ENCODE measurements around the gene TUBB8B.
"Not testable (repeated sequence)": the region's sequence is repeated elsewhere in the genome, so short reads cannot be mapped to it uniquely, and the experiment has no call there.

TUBB8B gene

GRCh38 chr18:49176-49665 lies at the start of gene TUBB8B:
TSS of gene TUBB8B (minus strand) at chr18:49615. CDS start at chr18:49557, 58 bp downstream.
- not testable (repeated sequence) for DNase-seq

- not testable (repeated sequence) for DNase-seq
Observed at GRCh38 chr18:97252-97914, 48.0 kb upstream of the TUBB8B start.

- not testable (repeated sequence) for DNase-seq
Observed at GRCh38 chr18:96767-97131, 47.3 kb upstream of the TUBB8B start.

DNA sequence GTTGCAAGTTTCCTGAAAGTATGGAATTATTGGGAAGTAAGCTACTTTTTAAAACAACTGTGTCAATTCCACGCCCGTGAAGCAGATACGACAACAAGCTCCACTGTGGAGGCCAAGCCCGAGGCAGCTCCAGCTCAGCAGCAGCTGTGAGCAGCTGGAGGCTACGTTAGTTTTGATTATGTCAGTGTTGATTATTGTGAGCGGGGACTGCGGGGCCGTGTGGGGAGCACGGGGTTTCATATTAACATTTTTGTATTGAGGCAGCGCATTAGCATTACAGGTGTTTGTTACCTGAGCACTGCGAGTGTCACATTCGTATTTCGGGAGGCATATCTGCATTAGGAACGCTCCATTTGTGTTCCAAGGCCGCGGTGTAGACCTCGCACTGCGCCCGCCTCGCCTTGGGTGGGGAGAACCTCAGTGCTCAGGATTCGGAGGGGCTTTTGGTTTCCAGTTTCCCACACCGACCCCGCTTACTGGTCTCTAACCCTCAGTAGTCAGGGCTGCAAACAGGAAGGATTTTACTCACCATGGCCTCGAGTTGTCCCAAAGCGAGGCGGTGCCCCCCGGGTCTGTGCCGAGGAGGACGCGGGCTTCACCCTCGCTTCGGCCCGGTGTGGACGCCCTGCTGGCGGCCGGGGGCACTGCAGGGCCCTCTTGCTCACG lies 46.8 kb upstream of the TUBB8B start:
- peak; percentile 23 for DNase-seq

GRCh38 chr18:95580-95979 lies 46.2 kb upstream of the TUBB8B start:
- not testable (repeated sequence) for DNase-seq

DNA sequence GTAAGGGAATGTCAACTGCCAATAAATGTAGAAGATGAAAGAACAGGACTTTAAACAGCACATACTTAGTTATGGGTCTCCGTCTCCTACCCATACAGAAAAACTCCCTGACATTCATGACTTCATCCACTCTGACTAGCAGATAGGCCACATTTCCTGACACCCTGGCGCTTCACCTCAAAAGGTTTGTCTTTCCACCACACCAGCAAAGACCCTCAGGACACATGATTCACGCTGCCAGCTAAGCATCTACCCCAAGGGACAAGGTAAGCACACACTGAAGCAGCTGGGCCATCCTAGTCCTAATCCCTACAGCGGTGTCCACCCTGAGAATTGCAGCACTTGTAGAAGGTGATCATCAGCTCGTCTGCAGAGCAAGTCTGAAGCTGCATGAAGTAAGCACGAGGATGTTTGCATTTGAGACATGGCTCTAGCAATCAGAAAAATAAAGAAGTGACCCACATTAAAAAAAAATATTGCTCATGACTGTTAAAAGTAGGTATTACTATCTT lies 44.5 kb upstream of the TUBB8B start:
- not testable (repeated sequence) for DNase-seq

GRCh38 chr18:91561-91960 lies 42.1 kb upstream of the TUBB8B start:
- DNase-seq: not testable (repeated sequence)

DNA sequence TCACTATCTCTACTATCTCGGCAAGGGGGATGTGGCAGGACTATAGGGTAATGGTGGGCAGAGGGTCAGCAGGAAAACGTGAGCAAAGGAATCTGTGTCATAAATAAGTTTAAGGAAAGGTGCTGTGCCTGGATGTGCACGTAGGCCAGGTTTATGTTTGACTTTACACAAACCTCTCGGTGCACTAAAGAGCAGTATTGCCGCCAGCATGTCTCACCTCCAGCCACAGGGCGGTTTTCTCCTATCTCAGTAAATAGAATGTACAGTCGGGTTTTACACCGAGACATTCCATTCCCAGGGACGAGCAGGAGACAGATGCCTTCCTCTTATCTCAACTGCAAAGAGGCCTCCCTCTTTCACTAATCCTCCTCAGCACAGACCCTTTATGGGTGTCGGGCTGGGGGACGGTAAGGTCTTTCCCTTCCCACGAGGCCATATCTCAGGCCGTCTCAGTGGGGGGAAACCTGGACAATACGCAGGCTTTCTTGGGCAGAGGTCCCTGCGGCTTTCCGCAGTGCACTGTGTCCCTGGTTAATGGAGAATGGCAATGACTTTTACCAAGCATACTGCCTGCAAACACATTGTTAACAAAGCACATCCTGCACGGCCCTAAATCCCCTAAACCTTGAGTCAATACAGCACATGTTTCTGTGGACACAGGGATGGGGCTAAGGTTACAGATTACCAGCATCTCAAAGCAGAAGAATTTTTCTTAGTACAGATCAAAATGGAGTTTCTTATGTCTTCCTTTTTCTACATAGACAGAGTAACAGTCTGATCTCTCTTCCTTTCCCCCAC lies 41.2 kb upstream of the TUBB8B start:
- DNase-seq: not testable (repeated sequence)

- not testable (repeated sequence) for DNase-seq
Observed at GRCh38 chr18:89124-89523, 39.7 kb upstream of the TUBB8B start.

- not testable (repeated sequence) for DNase-seq
Observed at GRCh38 chr18:84801-85200, 35.4 kb upstream of the TUBB8B start.

- not testable (repeated sequence) for DNase-seq
Observed at GRCh38 chr18:82626-83209, 33.3 kb upstream of the TUBB8B start.

GRCh38 chr18:80881-81280 lies 31.5 kb upstream of the TUBB8B start:
- not testable (repeated sequence) for DNase-seq

DNA sequence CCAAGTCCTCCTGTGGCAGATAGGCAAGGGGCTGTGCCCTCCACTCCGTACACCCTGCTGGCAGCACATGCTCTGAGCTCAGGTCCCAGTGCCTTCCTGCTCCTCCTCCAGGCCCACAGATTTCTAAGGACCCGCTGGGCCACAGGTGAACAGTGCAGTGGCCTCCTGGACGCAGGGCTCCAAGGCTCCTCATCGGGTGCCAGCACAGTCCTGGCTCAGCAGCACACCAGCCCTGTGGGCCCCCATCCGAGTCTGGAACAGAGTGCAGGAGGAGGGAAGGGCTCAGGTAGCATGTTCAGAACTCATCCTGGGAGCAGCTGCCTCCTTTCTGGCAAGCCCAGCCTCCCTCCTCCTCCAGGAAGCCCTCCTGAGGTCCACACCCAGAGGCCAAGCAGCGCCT lies 30.8 kb upstream of the TUBB8B start:
- DNase-seq: not testable (repeated sequence)

- DNase-seq: not testable (repeated sequence)
Observed at GRCh38 chr18:75525-76160, 26.2 kb upstream of the TUBB8B start.

DNA sequence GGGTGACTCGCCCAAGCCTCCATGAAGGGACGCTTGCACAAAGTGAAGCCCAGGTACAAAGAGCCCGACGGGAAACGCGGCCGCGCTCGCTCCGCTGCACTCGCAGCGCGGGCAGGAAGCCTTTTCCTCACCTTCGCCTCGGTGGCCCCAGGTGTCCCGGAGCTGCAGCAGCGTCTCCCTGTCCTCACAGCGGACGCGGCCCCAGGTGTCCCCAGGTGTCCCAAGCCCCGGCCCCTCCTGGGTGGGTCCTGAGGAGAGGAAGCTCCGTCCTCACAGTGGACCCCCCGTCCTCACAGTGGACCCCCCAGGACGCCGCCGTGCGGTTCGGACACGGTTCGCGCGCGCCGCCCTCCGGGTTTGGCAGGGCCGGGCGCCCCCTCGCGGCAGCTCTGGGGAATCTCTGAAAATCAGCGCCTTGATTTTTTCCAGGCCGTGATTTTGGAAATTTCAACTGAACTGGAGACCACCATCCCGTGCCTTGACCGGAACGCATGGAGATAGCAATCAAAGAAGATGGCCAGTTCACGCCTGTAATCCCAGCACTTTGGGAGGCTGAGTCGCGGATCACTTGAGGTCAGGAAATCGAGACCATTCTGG lies 23.9 kb upstream of the TUBB8B start:
- DNase-seq: not testable (repeated sequence)

DNA sequence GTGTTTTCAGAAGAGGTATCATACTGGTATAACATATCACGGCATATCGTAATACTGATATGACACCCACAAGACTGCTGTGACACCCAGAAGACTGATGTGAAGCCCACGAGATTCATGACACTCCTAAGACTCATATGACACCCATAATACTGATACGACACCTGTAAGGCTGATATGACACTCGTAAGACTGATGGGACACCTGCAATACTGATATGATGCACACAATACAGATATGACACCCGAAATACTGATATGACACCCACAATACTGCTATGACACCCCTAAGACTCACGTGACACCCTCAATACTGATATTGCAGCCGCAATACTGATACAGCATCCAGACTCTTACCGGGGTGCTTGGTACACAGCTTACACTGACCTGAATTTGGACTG lies 18.3 kb upstream of the TUBB8B start:
- DNase-seq: not testable (repeated sequence)

DNA sequence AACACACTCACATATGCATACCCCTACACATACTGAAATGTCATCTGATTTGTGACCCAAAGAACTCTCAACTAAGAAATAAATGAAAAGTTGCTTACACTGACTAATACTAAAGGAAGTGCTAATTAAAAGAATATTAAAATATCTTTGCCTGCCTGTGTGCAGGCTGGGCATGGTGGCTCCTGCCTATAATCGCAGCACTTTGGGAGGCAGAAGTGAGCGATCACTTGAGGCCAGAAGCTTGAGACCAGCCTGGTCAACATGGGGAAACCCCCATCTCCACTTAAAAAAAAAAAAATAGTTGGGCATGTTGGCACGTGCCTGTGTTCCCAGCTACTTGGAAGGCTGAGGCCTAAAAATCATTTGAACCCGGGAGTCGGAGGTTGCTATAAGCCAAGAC lies 14.9 kb upstream of the TUBB8B start:
- not testable (repeated sequence) for DNase-seq

- DNase-seq: not testable (repeated sequence)
Observed at GRCh38 chr18:63656-64055, 14.2 kb upstream of the TUBB8B start.

DNA sequence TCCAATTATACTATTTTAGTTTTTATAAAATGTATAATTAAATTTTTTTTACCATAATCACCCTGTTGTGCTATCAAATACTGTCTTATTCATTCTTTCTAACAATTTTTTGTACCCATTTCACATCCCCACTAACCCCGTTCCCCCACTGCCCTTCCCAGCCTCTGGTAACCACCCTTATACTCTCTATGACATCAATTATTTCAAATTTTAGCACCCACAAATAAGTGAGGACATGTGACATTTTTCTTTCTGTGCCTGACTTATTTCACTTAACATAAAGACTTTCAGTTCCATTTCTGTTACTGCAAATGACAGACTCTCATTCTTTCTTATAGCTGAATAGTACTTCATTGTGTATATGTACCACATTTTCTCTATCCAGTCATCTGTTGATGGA lies 5.0 kb upstream of the TUBB8B start:
- not testable (repeated sequence) for DNase-seq

DNA sequence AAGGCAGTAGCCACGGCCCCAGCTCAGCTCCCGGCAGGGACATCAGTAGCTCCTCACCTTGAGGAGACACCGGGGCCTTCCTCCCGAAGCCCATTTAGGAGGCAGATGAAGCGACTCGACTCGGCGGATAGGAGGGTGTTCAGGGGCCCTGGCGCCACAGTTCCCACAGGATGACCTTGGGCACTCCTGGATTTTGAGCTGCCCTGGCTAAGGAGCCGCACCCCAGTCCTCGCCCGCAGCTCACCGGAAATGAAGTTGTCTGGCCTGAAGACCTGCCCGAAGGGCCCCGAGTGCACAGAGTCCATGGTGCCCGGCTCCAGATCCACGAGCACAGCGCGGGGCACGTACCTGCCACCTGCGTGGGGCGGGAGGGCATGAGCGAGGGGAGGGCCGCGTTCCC lies 719 bp downstream of the TUBB8B start:
- not testable (repeated sequence) for DNase-seq

DNA sequence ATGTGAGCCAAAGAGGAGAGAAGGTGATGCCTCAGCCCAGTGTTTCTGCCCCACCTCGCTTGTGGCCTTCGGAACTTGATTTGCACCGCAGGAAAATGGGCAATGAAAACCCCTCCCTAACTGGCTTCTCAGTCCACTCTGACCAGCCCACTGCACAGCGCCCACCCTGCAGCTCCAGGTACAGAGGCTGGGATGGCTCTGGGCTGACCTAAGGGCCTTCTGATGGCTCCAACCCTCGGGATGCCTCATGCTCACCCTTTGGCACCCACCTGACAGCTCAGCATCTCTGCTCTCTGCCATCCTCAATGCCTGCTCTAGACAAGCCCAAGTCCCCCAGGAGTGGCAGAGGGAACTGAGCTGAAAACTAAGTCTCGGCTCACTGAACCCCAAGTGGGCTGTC lies 36.2 kb downstream of the TUBB8B start:
- not testable (repeated sequence) for DNase-seq

DNA sequence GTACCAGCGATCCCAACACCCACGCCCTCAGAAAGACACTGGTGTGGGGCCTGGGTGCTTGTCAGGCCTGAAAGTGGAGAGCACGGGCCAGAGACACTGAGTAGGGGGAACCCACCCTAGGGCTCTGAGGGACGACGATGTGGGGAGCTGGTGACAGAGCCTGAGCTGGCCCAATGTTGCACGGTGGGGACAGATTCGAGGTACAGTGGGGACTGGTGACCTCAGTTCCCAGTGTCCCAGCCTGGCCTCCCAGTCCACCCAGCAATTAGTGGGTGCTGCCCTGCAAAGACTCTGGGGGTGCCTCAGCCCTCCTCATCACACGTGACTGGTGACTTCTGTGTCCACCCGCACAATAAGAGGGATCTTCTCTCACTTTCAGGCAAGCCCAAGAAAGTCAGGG lies 36.6 kb downstream of the TUBB8B start:
- not testable (repeated sequence) for DNase-seq
